HepG2 (cell line): ENCODE measurements around the gene GLIS2. TPM values are rescaled to one million over a fixed set of nuclear protein-coding genes. Genes with fewer than 3 reads are reported as not detected.

ENCODE experiments used
- BCL3 ChIP-seq: sonication (generic); formaldehyde crosslinking; IDR thresholded peaks from 2 replicates; pipeline ENCODE4 v1.5.1; 2020; ENCODE audit warnings: mild to moderate bottlenecking, missing genetic modification reagents, moderate library complexity
- FOXA1 ChIP-seq, 2 experiments: fragments of 450-650 bp in 1 of 2; sonication (generic) in 1 of 2; formaldehyde crosslinking in 1 of 2; IDR thresholded peaks; 2 replicates each; pipeline versions ENCODE4 v1.4.0 to v1.6.1; 2016 to 2020; ENCODE audit warnings: missing genetic modification reagents in 1 of 2
- HNRNPUL1 ChIP-seq: fragments of 200-400 bp; formaldehyde crosslinking; IDR thresholded peaks from 2 replicates; pipeline ENCODE4 v1.6.1; 2017; ENCODE audit warnings: low read depth, mild to moderate bottlenecking, low read length, moderate library complexity
- HOMEZ ChIP-seq: IDR thresholded peaks from 2 replicates; pipeline ENCODE4 v1.6.1; 2016; ENCODE audit warnings: low read depth
- MED13 ChIP-seq: sonication (generic); formaldehyde crosslinking; IDR thresholded peaks from 2 replicates; pipeline ENCODE4 v1.5.0; 2020; ENCODE audit warnings: missing genetic modification reagents
- SOX6 ChIP-seq, 2 experiments: fragments of 450-650 bp in 1 of 2; sonication (generic) in 1 of 2; formaldehyde crosslinking in 1 of 2; IDR thresholded peaks; 2 replicates each; pipeline versions ENCODE4 v1.4.0 to v1.6.1; 2017 to 2020; ENCODE audit warnings: antibody characterized with exemption in 1 of 2, mild to moderate bottlenecking in 1 of 2, missing genetic modification reagents in 1 of 2
- TFDP1 ChIP-seq: IDR thresholded peaks from 2 replicates; pipeline ENCODE4 v1.6.1; 2016; ENCODE audit warnings: missing compliant biosample characterization, missing genetic modification reagents, borderline replicate concordance
- ZNF121 ChIP-seq: sonication (generic); formaldehyde crosslinking; IDR thresholded peaks from 2 replicates; pipeline ENCODE4 v1.5.0; 2020; ENCODE audit warnings: mild to moderate bottlenecking, missing genetic modification reagents
- ZNF282 ChIP-seq: fragments of 450-650 bp; IDR thresholded peaks from 2 replicates; pipeline ENCODE4 v1.6.1; 2018; ENCODE audit not compliant: partially characterized antibody
- ZNF326 ChIP-seq: sonication (generic); formaldehyde crosslinking; IDR thresholded peaks from 2 replicates; pipeline ENCODE4 v1.4.0; 2020; ENCODE audit warnings: missing genetic modification reagents, borderline replicate concordance
- ZNF878 ChIP-seq: sonication (generic); formaldehyde crosslinking; IDR thresholded peaks from 2 replicates; pipeline ENCODE4 v1.8.1; 2023; ENCODE audit warnings: mild to moderate bottlenecking, missing genetic modification reagents, moderate library complexity
- polyA plus RNA-seq, 8 experiments: library from polyadenylated mRNA; depleted of rRNA in 3 of 8; stranded (reverse) in 7 of 8; unstranded in 1 of 8; fragments of >200 nt; fragmentation: Illumina TruSeq in 4 of 8; extraction: Trizol in 4 of 8; gene quantifications; 2 replicates each; pipeline versions ENCODE4 v1.2.1 to v1.2.3, GENCODE V29; 2011 to 2016; ENCODE audit warnings: low read depth in 4 of 8, missing spikeins in 1 of 8, mixed read lengths in 1 of 8; ENCODE audit not compliant: insufficient read depth in 1 of 8
- total RNA-seq, 5 experiments: library from RNA; depleted of rRNA; stranded (reverse); fragments of >200 nt; fragmentation: Illumina TruSeq; extraction: Trizol; gene quantifications; 2 replicates each; pipeline ENCODE4 v1.2.3, GENCODE V29; 2016; ENCODE audit warnings: low read depth in 1 of 5
- TF ChIP-seq, protein P1 (sequence below): sonication (generic); formaldehyde crosslinking; IDR thresholded peaks from 2 replicates; pipeline ENCODE4 v1.9.0; 2022; ENCODE audit warnings: missing genetic modification reagents, mild to moderate bottlenecking, borderline replicate concordance
- TF ChIP-seq, protein P2 (sequence below): sonication (generic); formaldehyde crosslinking; IDR thresholded peaks from 2 replicates; pipeline ENCODE4 v1.4.0; 2020; ENCODE audit warnings: mild to moderate bottlenecking, missing genetic modification reagents
- TF ChIP-seq, protein P3 (sequence below), 2 experiments: sonication (generic) in 1 of 2; formaldehyde crosslinking in 1 of 2; IDR thresholded peaks; 2 replicates each; pipeline versions ENCODE4 v1.6.1 to v1.9.0; 2014 to 2022; ENCODE audit warnings: antibody characterized with exemption in 1 of 2, borderline replicate concordance in 1 of 2, inconsistent platforms in 1 of 2, low read depth in 1 of 2, missing genetic modification reagents in 1 of 2

Gene GLIS2
- total and polyA plus RNA-seq, 2 of the 13 experiments (the other 11 are each of a cell fraction or from before 2014, with no cell fraction given) = 0.28 to 0.29 TPM

GRCh38 chr16:4350787-4351659 is 35.2 kb downstream of the GLIS2 start, which contains the start of gene PAM16 (continued):
- TF ChIP-seq ZNF878 (CRISPR knock-in tag) (0 out of 2 replicates have a peak, but pooled peaks have one; percentile 52), MED13 (CRISPR knock-in tag) (0 out of 2 replicates have a peak, but pooled peaks have one; percentile 15), SOX6 (IDR thresholded peaks at IDR 0.05) (no peak), SOX6 (CRISPR knock-in tag; IDR thresholded peaks at IDR 0.05) (no peak), FOXA1 (IDR thresholded peaks at IDR 0.05) (no peak), FOXA1 (CRISPR knock-in tag; IDR thresholded peaks at IDR 0.05) (no peak), BCL3 (CRISPR knock-in tag) (no peak), ZNF326 (CRISPR knock-in tag) (no peak), ZNF282 (no peak), ZNF121 (CRISPR knock-in tag) (no peak; the same call in 1 of the 2 replicates), HOMEZ (no peak), TFDP1 (CRISPR knock-in tag) (0 out of 2 replicates have a peak, but pooled peaks have one; percentile 67), HNRNPUL1 (no peak)
- TF ChIP-seq, protein P1, sequence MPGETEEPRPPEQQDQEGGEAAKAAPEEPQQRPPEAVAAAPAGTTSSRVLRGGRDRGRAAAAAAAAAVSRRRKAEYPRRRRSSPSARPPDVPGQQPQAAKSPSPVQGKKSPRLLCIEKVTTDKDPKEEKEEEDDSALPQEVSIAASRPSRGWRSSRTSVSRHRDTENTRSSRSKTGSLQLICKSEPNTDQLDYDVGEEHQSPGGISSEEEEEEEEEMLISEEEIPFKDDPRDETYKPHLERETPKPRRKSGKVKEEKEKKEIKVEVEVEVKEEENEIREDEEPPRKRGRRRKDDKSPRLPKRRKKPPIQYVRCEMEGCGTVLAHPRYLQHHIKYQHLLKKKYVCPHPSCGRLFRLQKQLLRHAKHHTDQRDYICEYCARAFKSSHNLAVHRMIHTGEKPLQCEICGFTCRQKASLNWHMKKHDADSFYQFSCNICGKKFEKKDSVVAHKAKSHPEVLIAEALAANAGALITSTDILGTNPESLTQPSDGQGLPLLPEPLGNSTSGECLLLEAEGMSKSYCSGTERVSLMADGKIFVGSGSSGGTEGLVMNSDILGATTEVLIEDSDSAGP = peak; percentile 79
- TF ChIP-seq, protein P2, sequence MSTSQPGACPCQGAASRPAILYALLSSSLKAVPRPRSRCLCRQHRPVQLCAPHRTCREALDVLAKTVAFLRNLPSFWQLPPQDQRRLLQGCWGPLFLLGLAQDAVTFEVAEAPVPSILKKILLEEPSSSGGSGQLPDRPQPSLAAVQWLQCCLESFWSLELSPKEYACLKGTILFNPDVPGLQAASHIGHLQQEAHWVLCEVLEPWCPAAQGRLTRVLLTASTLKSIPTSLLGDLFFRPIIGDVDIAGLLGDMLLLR (CRISPR knock-in tag) = no peak
- TF ChIP-seq, protein P3, sequence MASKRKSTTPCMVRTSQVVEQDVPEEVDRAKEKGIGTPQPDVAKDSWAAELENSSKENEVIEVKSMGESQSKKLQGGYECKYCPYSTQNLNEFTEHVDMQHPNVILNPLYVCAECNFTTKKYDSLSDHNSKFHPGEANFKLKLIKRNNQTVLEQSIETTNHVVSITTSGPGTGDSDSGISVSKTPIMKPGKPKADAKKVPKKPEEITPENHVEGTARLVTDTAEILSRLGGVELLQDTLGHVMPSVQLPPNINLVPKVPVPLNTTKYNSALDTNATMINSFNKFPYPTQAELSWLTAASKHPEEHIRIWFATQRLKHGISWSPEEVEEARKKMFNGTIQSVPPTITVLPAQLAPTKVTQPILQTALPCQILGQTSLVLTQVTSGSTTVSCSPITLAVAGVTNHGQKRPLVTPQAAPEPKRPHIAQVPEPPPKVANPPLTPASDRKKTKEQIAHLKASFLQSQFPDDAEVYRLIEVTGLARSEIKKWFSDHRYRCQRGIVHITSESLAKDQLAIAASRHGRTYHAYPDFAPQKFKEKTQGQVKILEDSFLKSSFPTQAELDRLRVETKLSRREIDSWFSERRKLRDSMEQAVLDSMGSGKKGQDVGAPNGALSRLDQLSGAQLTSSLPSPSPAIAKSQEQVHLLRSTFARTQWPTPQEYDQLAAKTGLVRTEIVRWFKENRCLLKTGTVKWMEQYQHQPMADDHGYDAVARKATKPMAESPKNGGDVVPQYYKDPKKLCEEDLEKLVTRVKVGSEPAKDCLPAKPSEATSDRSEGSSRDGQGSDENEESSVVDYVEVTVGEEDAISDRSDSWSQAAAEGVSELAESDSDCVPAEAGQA (IDR thresholded peaks at IDR 0.05; ENCODE audit: low read depth) = no peak
- TF ChIP-seq, protein P3 (CRISPR knock-in tag; IDR thresholded peaks at IDR 0.05; ENCODE audit: borderline replicate concordance) = no peak
